B cell (primary cell): Measurements from ENCODE around the gene XPO1. TPM values are rescaled to one million over a fixed set of nuclear protein-coding genes. Genes with fewer than 3 reads are reported as not detected.

Experiments used
- ATAC-seq: fragments of 200-7000 bp; cut with Tn5 transposase; one replicate; pipeline ENCODE4 v1.10.0; 2021; ENCODE audit warnings: low read depth, mild to moderate bottlenecking, moderate number of reproducible peaks, moderate library complexity
- CTCF ChIA-PET: fragments of 350-600 bp; sonication (Branson Sonifier 250); formaldehyde crosslinking; loops from one replicate; lab custom pipeline; 2021; ENCODE audit warnings: antibody characterized with exemption, inconsistent platforms; lab: Charles Lee
- POLR2A ChIA-PET: fragments of 350-600 bp; sonication (Branson Sonifier 250); formaldehyde crosslinking; loops from one replicate; lab custom pipeline; 2021; ENCODE audit warnings: antibody characterized with exemption; lab: Charles Lee
- DNase-seq: peaks from one replicate; pipeline ENCODE4 v3.0.0; 2013
- H2AFZ ChIP-seq: 2 replicates; pipeline ENCODE4 v1.6.1; 2012; ENCODE audit warnings: mild to moderate bottlenecking, low read depth, low read length; ENCODE audit not compliant: insufficient read depth, poor library complexity, severe bottlenecking
- H3K27ac ChIP-seq, 2 donors: 1 replicate in 1 of 2; 2 replicates in 1 of 2; pipeline ENCODE4 v1.5.1; 2012 to 2013; ENCODE audit warnings: low read length in 2 of 2, mild to moderate bottlenecking in 2 of 2, moderate library complexity in 1 of 2
- H3K27me3 ChIP-seq, 4 experiments: fragments of 200-600 bp in 1 of 4; sonication (generic) in 1 of 4; replicated peaks in 1 of 4; 1 replicate in 2 of 4; 2 replicates in 2 of 4; pipeline versions ENCODE4 v1.6.1 to v1.7.0; 2013 to 2016; ENCODE audit warnings: low read length in 3 of 4, mild to moderate bottlenecking in 2 of 4, mixed read lengths in 1 of 4, moderate library complexity in 1 of 4; ENCODE audit not compliant: insufficient read depth in 4 of 4, control insufficient read depth in 3 of 4; ENCODE audit errors: control extremely low read depth in 1 of 4
- H3K36me3 ChIP-seq, 2 experiments: replicated peaks in 1 of 2; 1 replicate in 1 of 2; 2 replicates in 1 of 2; pipeline versions ENCODE4 v1.6.1 to v1.7.1; 2013; ENCODE audit warnings: low read length in 1 of 2; ENCODE audit not compliant: insufficient read depth in 2 of 2, control insufficient read depth in 1 of 2; ENCODE audit errors: control extremely low read depth in 1 of 2, extremely low read depth in 1 of 2
- H3K4me1 ChIP-seq, 2 donors: fragments of 200-600 bp in 1 of 2; sonication (generic) in 1 of 2; 1 replicate in 1 of 2; 2 replicates in 1 of 2; pipeline versions ENCODE4 v1.5.1 to v1.6.1; 2013 to 2017; ENCODE audit warnings: low read length in 2 of 2; ENCODE audit not compliant: control insufficient read depth in 2 of 2, insufficient read depth in 2 of 2
- H3K4me2 ChIP-seq: replicated peaks from 2 replicates; pipeline ENCODE3; 2012; ENCODE audit warnings: mild to moderate bottlenecking, low read depth, low read length; ENCODE audit not compliant: poor library complexity, severe bottlenecking
- H3K4me3 ChIP-seq, 5 experiments: fragments of 200-600 bp in 1 of 5; sonication (generic) in 1 of 5; 1 replicate in 3 of 5; 2 replicates in 2 of 5; pipeline versions ENCODE4 v1.5.1 to v1.7.0; 2011 to 2016; ENCODE audit warnings: low read length in 4 of 5, mild to moderate bottlenecking in 4 of 5, low read depth in 2 of 5, control low read depth in 1 of 5, moderate library complexity in 1 of 5; ENCODE audit not compliant: insufficient read depth in 1 of 5; ENCODE audit errors: control extremely low read depth in 1 of 5, extremely low read depth in 1 of 5
- H3K79me2 ChIP-seq: fragments of 200-600 bp; sonication (generic); one replicate; pipeline ENCODE4 v1.6.0; 2016; ENCODE audit warnings: low read length; ENCODE audit not compliant: control insufficient read depth, insufficient read depth
- H3K9ac ChIP-seq: fragments of 200-600 bp; sonication (generic); 2 replicates; pipeline ENCODE4 v1.6.1; 2017; ENCODE audit warnings: mild to moderate bottlenecking, low read length, moderate library complexity
- H3K9me3 ChIP-seq, 3 donors: one replicate each; pipeline versions ENCODE4 v1.6.1 to v1.7.1; 2013; ENCODE audit warnings: low read length in 2 of 3; ENCODE audit not compliant: control insufficient read depth in 2 of 3, insufficient read depth in 1 of 3; ENCODE audit errors: control extremely low read depth in 1 of 3
- H4K20me1 ChIP-seq: 2 replicates; pipeline ENCODE4 v1.6.0; 2012; ENCODE audit warnings: mild to moderate bottlenecking, low read length; ENCODE audit not compliant: insufficient read depth, control insufficient read depth, poor library complexity, severe bottlenecking
- H3K27ac Mint-ChIP-seq: one replicate; pipeline ENCODE4 v1.8.0; 2021; ENCODE audit warnings: mixed read lengths
- H3K27me3 Mint-ChIP-seq: one replicate; pipeline ENCODE4 v1.8.0; 2021; ENCODE audit warnings: mixed read lengths
- H3K4me1 Mint-ChIP-seq: one replicate; pipeline ENCODE4 v1.8.0; 2021; ENCODE audit warnings: mixed read lengths
- H3K4me3 Mint-ChIP-seq: one replicate; pipeline ENCODE4 v1.8.0; 2021; ENCODE audit warnings: mixed read lengths
- H3K9me3 Mint-ChIP-seq: one replicate; pipeline ENCODE4 v1.8.0; 2022; ENCODE audit warnings: mixed read lengths; ENCODE audit not compliant: insufficient read depth
- CTCF ChIP-seq: fragments of 200-600 bp; IDR thresholded peaks from one replicate; pipeline ENCODE4 v1.8.0; 2022; ENCODE audit warnings: antibody characterized with exemption, mild to moderate bottlenecking
- EZH2 ChIP-seq: IDR thresholded peaks from 2 replicates; pipeline ENCODE4 v1.6.1; 2012; ENCODE audit warnings: borderline replicate concordance, low read depth, mild to moderate bottlenecking, moderate library complexity, low read length; ENCODE audit not compliant: insufficient read depth, poor library complexity, severe bottlenecking
- WGBS: methylation state at CpG from one replicate; pipeline ENCODE4 v1.1.5; 2013; ENCODE audit warnings: missing lambda C conversion rate; ENCODE audit not compliant: insufficient coverage; 5-methylcytosine and 5-hydroxymethylcytosine counted together
- intact Hi-C: fragments of 100-400 bp; cut with micrococcal nuclease; formaldehyde crosslinking; loops from one replicate; pipeline ENCODE4 v1.10.0; 2022
- polyA plus RNA-seq: library from polyadenylated mRNA; depleted of rRNA; stranded (reverse); fragments of >200 nt; gene quantifications from 2 replicates; pipeline ENCODE4 v1.2.3, GENCODE V29; 2012
- total RNA-seq, 2 donors: library from RNA; stranded (reverse); fragments of 120-200 nt in 1 of 2; gene quantifications; 1 replicate in 1 of 2; 2 replicates in 1 of 2; pipeline versions ENCODE4 v1.2.3 to v1.2.4, GENCODE V29; 2013 to 2022

XPO1 gene
- total and polyA plus RNA-seq, 2 donors (not counting 1 experiment from before 2014, with no cell fraction given), result 43.8 to 208 TPM

- CTCF ChIA-PET, result no interaction called here
Observed at GRCh38 chr2:61510674-61511671, 27.2 kb downstream of the XPO1 start.

More at GRCh38 chr2:61510674-61511671, 27.2 kb downstream of the XPO1 start:
- TF ChIP-seq EZH2, result no peak
- TF ChIP-seq CTCF, result no peak
- Histone ChIP-seq H3K4me3 (no peak overlapping the region), H3K27ac (no peak overlapping the region), H2AFZ (no peak overlapping the region), H3K36me3 (peaks cover 17 to 59% of the 10 kb centered on the region in 2 experiments), H3K4me1 (no peaks in the 10 kb centered on the region), H3K9ac (no peak overlapping the region), H3K27me3 (no peaks in the 10 kb centered on the region), H3K4me2 (no peak overlapping the region), H4K20me1 (peaks cover 58% of the 10 kb centered on the region), H3K9me3 (no peaks in the 10 kb centered on the region), H3K79me2 (peaks cover 94% of the 10 kb centered on the region)
- DNase-seq (no peak), ATAC-seq (no peak)
- Mint-ChIP-seq H3K27ac (no peak overlapping the region), H3K4me3 (no peak overlapping the region), H3K27me3 (no peaks in the 10 kb centered on the region), H3K9me3 (no peaks in the 10 kb centered on the region), H3K4me1 (peaks cover 7% of the 10 kb centered on the region)
- intact Hi-C loops, result no loop called here
- WGBS, result 97% methylated on average over 5 of the region's 19 CpGs
- POLR2A ChIA-PET, result no interaction called here
